HG02610 (cell line): ENCODE results near the gene ATXN10.

Experiments used
- ATAC-seq: cut with Tn5 transposase; IDR thresholded peaks from one replicate; pipeline ENCODE4 v1.9.1; 2021; ENCODE audit warnings: mild to moderate bottlenecking, moderate library complexity; ENCODE audit not compliant: unreplicated experiment

ATXN10 gene

GRCh38 chr22:45818424-45819085, 146.9 kb downstream of the ATXN10 start:
- no peak for ATAC-seq

DNA sequence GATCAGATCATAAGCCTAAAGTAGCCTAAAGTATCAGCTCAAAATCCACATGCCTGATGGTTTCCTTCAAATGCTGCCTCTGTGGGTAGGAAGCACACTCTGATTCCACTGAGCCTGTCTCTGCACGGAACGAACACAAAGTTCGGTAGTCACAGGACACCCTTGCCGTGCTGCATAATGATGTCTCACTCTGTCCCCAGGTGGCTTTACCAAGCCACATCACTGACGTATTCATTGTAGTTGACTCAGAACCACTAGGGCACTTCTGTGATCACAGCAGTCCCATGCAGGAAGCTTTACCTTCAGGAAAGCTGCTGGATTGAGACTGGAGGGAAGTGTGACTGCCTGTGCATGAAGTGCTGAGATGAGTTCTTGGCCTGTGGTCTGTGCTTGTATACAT, 147.7 kb downstream of the ATXN10 start:
- ATAC-seq = no peak

DNA sequence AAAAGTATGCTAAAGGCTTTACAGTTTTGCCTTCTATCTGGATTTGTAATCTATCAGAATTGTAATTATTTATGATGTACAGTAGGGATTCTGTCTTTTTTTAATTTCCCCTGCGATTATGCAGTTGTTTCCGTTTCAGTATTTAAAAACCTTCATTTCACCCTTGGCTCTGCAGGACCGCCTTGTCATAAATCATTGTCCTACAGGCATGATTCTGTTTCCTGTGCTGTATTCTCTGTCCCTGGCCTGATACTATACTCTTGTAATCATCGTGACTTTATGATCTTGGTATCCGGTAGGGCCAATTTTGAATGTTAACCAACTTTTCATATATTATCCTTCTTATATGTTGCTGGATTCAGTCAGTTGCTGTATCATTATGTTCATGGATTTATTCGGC, 151.7 kb downstream of the ATXN10 start:
- ATAC-seq = no peak

- ATAC-seq = no peak
These were observed 154.9 kb downstream of the ATXN10 start for GRCh38 chr22:45826520-45826919.

GRCh38 chr22:45828841-45829240, 157.2 kb downstream of the ATXN10 start:
- ATAC-seq = no peak

DNA sequence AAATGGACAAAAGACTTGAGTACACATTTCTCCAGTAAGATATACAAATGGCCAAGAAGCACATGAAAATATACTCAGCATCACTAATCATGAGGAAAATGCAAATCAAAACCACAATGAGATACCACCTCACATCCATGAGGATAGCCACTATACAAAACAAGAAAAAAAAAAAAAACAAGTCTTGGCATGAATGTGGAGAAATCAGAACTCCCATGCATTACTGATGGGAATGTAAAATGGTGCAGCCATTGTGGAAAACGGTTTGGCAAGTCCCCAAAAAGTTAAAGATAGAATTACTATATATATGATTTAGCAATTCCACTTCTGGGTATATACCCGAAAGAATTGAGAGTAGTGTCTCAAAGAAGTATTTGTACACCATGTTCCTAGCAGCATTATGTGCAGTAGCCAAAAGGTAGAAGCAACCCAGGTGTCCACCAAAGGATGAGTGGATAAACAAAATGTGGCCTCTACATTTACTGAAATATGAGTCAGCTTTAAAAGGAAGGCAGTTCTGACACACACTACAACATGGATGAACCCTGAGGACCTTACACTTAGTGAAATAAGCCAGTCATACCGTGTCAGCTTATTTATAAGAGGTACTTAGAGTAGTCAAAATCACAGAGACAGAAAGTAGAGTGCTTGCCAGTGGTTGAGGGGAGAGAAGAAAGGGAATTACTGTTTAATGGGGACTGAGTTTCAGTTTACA, 159.1 kb downstream of the ATXN10 start:
- no peak for ATAC-seq

DNA sequence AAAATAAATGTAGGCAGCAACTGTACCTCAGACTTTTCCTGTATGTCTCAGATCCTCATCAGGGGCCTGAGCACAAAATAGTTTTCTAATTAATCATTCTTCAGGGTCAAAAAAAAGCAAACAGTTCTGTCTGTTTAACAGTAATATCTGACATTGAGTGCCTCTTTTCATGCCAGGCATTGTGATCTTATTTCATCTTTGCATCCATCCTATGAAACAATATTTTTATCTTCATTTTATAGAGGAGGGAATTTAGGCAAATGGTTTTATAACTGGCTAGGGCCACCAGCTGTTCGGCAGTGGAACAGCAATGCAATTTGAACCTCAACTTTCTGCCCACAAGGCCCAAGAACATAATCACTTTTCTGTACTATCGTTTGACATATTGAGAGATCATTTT, 159.8 kb downstream of the ATXN10 start:
- no peak for ATAC-seq

GRCh38 chr22:45832180-45832579, 160.5 kb downstream of the ATXN10 start:
- ATAC-seq = no peak

GRCh38 chr22:45832959-45833580, 161.4 kb downstream of the ATXN10 start:
- ATAC-seq = no peak

- no peak for ATAC-seq
These were observed 162.0 kb downstream of the ATXN10 start for GRCh38 chr22:45833613-45834012.

DNA sequence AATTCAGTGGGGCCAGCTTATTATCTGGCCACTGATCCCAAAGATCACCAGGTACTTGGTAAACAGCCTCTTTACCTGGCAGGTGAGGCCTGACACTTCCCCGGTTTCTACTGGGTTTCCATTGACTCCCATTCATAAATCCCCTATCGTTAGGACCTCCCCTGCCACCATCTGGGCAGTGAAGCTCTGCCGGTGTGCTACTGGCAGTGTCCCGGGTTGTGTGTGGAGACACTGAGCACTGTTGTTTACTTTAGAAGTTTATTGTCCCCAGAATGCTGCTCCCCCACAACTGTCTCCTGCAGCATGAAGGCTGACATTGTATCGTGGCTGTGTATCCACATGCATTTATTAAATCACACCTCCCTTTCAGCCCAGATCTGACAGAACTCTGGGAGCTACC, 162.6 kb downstream of the ATXN10 start:
- no peak for ATAC-seq

GRCh38 chr22:45834795-45835194, 163.2 kb downstream of the ATXN10 start:
- ATAC-seq = no peak

- ATAC-seq = no peak
These were observed 165.0 kb downstream of the ATXN10 start for GRCh38 chr22:45836418-45837169.

GRCh38 chr22:45837508-45837907, 165.9 kb downstream of the ATXN10 start:
- no peak for ATAC-seq

- no peak for ATAC-seq
These were observed 166.8 kb downstream of the ATXN10 start for GRCh38 chr22:45838305-45838887.

DNA sequence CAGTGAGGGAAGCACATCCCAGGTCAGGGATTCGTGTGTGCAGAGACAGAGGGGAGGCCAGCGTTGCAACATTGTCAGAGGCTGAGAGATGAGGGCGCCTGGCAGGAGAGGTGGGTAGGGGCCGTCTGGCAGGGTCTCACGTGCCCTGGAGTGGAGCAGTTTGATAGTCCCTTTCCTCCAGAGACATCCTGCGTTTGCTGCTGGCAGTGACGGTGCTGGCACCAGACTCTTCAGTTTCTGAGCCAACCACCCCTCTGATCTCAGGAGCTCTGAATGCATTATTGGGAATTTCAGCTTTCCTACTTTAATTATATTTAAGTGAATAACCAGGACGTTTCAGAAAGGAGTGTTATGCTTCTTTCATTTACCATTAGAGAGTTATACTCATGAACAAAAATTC, 168.8 kb downstream of the ATXN10 start:
- no peak for ATAC-seq

DNA sequence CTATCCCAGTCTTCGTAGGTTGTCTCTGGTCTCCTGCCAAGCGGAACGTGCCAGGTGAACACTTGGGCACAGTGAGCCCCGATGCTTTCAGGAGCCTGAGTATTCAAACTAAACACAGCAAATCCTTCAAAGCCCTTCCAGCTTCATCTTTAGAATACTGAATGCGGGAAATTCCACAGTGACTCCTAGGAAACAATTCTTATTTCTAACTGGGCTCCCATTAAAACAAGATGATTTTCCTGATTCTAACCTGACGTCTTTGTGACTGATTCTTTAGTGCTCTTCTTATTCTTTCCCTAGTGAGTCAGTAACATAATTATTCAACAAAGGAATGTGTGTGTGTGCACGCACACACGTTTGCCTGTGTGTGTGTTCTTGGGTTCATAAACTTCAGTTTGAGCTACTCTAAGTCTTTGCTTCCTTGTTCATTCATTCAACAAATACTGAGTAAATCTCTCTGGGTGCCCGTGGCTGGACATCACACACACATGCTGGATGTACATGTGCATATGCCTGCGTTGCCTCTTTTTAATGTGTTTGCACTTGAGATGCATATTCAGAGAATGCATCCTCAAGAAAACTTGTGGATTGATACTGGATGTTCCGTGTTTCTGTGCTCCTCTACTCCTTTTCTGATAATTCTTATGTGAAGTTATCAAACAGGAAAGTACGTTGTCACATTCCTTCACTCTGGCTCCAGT, 170.8 kb downstream of the ATXN10 start:
- ATAC-seq = no peak

DNA sequence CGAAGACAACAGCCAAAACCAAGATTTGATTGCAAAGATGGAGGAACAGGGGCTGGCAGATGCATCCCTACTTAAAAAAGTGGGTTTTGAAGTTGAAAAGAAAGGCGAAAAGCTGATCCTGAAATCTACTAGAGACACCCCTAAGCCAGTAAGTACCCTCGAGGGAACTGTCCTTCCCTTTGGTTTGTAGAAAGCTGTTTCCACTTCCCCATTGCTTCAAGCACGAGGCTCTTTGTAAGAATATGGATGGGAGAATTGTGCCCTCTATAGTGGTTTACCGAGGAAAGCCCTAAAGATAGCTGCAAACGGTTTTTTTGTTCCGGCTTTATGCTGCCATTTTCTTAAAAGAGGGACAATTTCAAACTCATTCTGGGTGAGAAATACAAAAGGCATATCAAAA, 171.4 kb downstream of the ATXN10 start:
- no peak for ATAC-seq

- no peak for ATAC-seq
These were observed 172.4 kb downstream of the ATXN10 start for GRCh38 chr22:45843986-45844385.

- no peak for ATAC-seq
These were observed 173.4 kb downstream of the ATXN10 start for GRCh38 chr22:45845076-45845487.

- no peak for ATAC-seq
These were observed 175.3 kb downstream of the ATXN10 start for GRCh38 chr22:45846952-45847351.
